GM11168 (cell line): ENCODE measurements around the gene KRTAP12-3.
"Not testable (repeated sequence)": the region's sequence is repeated elsewhere in the genome, so short reads cannot be mapped to it uniquely, and the experiment has no call there.

ENCODE experiments used
- in situ Hi-C: fragments of 300-500 bp; cut with MboI; formaldehyde crosslinking; loops from one replicate; pipeline ENCODE4 v1.12.0; 2022; ENCODE audit warnings: low sequenced_read_pairs; ENCODE audit not compliant: unreplicated experiment

KRTAP12-3 gene

DNA sequence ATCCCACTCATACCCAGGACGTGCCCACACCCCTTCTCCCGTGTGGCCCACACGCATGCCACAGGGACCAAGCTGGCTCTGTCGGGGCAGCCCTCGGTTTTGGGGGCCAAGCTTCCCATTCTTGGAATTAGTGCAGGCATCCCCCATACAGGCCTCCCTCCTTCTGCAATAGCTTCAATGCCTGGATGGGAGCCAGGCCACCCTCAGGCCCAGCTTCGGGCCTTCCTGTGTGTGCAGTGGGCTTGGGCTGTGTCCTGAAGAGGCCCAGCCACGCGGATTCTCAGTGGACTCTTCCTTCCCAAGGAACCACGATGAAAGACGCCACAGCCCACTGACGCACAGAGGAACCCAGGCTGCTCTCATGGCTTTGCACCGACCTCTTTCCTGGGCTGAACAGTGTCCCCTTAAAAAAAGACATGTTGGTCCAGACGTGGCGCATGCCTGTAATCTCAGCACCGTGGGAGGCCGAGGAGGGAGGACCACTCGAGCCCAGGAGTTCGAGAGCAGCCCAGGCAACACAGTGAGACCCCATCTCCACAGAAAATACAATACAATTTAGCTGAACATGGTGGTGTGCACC lies 8.1 kb upstream of the KRTAP12-3 start:
- in situ Hi-C loops, result no loop called here

DNA sequence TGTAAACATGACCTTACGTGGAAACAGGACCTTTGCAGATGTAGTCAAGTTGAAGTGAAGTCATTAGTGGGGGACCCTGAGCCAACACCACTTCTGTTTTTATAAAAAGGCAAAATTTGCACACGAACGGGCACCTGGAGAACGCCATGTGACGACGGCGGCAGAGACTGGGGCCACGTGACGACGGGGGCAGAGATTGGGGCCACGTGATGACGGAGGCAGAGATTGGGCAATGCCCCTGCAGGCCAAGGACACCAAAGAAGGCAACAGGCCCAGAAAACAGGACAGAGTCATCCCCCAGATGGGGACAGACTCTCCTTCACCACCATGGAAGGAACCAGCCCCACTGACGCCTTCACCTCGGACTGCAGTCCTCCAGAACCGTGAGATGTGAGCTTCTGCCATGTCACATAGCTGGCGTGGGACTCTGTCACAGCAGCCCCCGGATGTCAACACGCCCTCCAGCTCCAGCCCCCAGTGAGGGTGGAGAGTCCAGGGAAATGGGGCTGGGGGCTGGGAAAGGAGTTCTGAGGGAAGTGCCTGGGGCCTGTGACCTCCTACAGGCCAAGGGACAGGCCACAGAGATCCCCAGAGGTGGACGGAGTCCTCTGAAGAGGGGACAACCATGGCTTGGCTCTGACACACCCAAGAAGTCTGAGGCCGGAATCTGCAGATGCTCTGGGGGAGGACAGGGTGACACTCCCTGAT lies 7.3 kb upstream of the KRTAP12-3 start:
- in situ Hi-C loops, result no loop called here

DNA sequence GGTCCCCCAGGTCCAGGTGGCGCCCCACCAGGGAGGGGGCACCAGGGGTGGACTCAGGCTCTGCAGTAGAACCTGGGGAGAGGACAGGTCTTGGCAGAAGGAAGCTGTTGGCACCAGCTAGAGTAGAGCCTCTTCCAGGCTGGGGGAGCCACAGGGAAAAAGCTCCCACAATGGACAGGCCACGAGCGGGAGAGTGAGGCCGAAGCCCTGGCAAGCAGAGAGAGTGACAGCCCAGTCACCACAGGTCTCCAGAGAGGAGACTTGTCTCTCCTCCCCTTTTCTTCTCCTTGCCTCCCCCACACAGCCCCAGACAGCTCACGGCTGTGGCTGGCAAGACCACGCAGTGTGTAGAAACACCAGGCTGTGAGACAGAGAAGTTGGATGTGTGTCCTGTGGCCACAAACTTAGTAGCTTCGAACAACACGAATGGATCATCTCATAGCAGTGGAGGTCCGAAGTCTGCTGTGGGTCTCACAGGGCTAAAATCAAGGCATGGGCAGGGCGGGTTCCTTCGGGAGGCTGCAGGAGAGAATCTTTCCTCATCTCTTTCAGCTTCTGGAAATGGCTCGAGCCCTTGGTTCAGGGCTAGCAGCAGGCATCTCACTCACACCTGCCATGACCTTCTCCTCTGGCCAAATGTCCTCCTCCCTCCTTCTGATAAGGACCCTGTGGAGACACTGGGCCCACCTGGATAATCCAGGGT lies 6.6 kb upstream of the KRTAP12-3 start:
- in situ Hi-C loops, result no loop called here

DNA sequence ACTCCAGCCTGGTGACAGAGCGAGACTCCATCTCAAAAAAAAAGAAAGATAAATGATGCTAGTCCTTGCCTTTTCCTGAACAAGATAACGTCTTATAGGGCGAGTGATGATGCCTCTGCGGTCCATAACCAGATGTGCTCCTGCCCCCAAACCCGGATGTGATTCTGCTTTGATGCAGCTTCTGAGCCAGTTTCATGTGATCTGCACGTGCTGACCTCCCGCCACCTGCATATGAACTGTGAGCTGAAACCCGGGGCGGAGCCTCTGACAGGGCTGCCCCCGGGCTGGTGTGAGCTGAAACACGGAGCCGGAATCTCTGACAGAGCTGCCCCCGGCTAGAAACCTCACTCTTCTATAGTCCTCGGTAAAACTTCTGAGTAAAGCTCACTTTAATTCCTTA lies 4.6 kb upstream of the KRTAP12-3 start:
- in situ Hi-C loops, result no loop called here

DNA sequence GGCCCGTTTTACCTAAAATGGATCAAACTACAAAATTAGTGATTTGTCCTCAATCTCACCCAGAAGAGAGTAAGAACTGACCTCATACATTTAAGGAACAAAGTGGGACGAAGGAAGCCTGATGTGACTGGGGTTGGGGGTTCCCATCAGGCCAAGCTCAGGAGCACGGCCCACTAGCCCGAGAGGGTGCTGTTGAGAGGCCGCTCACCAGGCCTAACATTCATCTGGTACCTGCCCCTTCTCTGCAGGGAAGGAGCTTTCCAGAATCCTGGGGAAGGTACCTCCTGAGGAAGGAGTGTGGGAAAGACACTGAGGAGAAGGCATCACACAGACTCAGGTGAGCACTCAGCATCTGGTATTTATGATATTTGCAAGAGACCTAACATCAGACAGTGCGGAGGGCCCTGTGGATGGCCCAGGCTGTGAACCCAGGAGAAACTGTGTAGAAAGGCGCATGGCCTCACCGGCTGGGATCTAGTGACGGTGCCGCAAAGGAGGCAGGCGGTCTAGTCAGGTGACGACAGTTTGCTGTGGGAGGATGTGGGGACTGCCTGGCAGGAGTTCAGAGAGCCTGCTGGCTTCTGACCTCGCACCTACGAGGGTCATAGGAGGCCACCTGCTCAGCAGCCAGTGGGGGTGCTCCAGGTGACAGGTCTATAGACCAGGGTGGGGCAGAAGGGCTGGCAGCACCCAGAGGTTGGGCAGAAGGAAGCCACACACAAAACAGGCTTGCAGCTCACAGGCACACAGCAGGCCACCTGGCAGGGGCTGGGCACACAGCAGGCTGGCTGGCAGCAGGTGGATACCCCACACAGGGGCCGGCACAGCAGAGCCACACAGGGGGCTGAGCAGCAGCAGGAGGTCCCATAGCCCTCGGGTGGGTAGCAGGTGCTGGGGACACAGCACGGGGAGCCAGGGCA lies 3.8 kb upstream of the KRTAP12-3 start:
- in situ Hi-C loops, result no loop called here

DNA sequence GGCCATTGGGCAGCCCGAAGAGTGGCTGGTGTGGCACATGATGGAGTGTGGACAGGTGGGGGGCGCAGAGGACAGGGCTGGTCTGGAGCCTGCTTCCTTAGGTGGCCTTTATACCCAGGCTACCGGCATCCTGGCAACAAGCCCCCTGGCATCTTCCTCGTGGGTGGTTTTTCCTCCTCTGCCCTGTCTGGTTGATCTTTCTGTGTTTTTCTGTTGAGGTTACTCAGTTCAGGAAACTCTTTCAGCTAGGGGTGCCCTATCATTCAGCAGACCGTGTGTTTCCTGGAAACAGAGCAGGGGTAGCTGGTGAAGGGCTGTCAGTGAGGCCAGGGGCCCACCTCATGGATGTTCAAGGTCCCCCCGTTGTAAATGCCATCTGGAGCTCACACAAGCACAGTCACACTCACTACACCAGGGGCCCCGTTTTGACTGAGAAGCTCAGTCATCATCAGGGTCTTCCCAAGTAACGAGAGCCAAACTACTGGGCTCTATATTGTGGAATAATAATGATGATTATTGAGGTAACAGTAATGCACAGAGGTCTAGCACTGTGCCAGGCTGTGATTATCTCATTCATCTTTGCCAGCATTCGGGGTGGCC lies 3.1 kb upstream of the KRTAP12-3 start, which contains the start of gene KRTAP12-4:
TSS of gene KRTAP12-4 (minus strand) at position 84 of the 600 bp plus-strand sequence. CDS start at position 39, 45 bp downstream.
- in situ Hi-C loops, result no loop called here

DNA sequence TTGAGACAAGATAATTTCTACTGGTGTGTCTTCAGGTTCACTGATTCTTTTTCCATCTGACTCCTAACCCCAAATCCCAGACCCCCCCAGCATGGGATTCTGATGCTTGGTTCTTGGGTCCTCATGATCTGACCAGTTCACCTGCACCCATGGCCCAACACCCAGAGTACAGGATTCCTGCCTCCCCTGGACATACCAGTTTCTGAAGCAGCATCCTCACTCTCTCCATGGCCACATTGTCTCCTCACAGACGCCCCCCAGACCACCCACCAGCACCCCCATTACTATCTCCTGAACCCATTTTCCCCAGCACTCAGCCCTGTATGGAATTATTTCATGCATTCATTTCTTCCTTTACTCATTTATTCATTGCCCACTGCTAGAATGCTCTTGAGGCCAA lies 864 bp upstream of the KRTAP12-3 start:
- in situ Hi-C loops, result no loop called here

DNA sequence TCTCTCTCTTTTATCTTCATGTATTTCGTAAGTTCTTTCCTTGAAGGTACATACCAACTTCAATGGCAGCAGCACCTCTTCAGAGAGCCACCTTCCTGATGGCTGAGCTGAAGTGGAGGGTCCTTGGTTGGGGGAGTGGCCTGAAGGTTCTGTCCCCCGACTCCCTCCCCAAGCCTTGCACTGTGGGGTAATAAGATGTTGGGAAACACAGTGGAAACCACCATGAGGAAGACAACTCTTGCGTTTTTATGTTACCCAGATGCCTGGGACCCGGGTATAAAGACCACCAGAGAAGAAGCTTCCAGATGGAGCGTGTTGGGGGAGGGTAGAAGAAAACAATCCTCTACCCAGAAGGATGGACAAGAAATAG lies 794 bp downstream of the KRTAP12-3 start:
- in situ Hi-C loops, result no loop called here

DNA sequence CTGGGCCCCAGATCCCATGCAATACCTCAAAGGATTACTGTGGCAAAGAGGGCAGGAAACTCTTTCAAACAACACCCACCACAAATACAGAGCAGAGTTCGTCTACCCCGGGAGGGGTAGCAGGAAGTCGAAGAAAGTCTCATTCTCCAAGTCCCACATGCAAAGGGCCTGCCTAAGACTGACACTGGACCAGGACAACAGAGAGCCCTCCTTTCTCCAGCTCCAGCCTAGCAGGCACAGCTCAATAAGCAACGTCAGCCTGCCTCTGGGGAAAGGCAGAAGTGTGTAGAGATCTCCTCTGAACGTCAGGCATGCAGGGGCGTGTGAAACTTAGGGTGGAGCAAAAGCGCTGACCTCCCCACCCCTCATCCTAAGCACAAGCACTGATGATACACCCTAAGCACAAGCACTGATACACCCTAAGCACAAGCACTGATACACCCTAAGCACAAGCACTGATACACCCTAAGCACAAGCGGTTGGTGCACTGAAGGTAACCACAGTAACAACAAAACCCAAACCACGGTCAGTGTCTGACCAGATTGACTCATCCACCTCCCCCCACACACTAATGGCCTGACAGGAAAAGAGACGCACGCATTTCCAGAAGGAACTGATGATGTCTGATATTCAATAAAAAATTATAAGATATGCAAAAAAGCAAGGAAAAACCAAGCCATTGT lies 1.3 kb downstream of the KRTAP12-3 start:
- in situ Hi-C loops, result no loop called here

DNA sequence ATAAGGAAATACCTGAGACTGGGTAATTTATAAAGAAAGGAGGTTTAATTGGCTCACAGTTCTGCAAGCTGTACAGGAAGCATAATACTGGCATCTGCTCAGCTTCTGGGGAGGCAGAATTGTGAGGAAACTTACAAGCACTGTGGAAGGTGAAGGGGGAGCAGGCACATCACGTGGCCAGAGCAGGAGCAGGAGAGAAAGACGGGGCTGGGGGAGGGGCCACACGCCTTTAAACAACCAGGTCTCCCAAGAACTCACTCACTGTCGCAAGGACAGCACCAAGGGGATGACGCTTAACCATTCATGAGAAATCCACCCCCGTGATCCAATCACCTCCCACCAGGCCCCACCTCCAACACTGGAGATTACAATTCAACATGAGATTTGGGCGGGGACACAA lies 3.8 kb downstream of the KRTAP12-3 start:
- in situ Hi-C loops, result not testable (repeated sequence)

DNA sequence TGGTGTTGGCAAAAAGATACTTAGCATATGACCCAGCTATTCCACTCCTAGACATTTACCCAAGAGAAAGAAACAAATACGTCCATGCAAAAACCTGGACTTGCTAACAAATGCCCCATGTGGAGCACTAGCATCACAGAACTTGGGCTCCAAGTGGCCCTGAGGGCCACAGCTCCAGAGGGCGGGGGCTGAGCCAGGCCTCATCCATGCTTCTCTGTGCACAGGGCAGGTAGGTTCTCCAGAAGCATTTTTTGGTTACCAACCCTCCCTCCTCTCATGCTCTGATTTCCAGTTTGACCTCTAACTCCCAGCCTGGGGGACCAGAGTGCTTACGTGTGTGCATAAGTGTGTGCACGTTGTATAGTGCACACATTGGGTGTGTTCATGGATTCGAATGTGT lies 7.0 kb downstream of the KRTAP12-3 start:
- in situ Hi-C loops, result no loop called here

DNA sequence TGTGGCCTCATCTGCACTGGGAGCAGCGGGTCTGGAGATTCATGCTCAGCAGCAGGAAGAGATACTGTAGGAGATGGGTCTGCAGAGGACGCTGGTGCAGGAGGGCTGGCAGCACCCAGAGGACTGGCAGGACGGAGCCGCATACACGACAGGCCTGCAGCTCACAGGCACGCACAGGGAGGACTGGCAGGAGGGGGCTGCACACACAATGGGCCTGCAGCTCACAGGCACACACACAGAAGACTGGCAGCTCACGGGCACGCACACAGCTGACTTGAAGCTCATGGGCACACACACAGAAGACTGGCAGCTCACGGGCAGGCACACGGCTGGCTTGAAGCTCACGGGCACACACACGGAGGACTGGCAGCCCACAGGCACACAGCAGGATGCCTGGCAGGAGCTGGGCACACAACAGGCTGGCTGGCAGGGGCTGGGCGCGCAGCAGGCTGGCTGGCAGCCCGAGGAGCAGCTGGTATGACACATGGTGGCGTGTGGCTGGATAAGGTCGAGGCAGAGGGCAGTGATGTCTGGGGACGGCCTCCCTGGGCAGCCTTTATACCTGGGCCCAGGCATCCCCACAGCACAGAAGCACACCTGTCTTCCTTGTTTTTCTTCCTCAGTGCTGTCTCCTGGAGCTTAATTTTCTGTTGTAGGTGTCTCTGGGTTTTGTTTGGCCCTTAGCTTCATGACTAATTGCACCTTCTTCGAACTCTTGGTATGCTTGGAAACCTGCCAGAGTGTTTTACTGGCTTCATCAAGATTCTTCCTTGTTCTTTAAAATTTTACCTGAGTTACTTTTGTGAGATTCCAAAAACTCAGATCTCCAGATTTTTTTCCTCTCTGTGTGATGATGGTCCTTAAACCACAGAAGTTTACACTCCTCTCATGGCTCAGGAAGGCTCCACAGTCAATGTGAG lies 8.9 kb downstream of the KRTAP12-3 start, which contains the start of gene KRTAP12-2:
TSS of gene KRTAP12-2 (minus strand) at position 527 of the 920 bp plus-strand sequence. CDS start at position 486, 41 bp downstream.
- in situ Hi-C loops, result no loop called here

DNA sequence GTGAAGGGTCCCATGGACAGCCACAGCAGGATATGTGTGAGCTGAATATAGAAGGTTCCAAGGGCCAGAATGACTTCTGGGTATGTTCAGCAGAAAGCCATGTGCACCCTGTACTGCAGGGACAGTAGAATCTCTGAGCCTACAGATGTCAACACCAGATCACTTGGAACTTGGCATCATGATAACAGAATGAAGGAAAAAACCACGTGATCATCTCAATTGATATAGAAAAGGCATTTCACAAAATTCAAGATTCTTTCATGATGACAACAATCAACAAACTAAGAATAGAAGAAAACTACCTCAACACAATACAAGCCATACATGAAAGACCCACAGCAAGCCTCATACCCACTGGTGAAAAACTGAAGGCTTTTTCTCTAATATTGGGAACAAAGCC lies 9.9 kb downstream of the KRTAP12-3 start:
- in situ Hi-C loops, result no loop called here

DNA sequence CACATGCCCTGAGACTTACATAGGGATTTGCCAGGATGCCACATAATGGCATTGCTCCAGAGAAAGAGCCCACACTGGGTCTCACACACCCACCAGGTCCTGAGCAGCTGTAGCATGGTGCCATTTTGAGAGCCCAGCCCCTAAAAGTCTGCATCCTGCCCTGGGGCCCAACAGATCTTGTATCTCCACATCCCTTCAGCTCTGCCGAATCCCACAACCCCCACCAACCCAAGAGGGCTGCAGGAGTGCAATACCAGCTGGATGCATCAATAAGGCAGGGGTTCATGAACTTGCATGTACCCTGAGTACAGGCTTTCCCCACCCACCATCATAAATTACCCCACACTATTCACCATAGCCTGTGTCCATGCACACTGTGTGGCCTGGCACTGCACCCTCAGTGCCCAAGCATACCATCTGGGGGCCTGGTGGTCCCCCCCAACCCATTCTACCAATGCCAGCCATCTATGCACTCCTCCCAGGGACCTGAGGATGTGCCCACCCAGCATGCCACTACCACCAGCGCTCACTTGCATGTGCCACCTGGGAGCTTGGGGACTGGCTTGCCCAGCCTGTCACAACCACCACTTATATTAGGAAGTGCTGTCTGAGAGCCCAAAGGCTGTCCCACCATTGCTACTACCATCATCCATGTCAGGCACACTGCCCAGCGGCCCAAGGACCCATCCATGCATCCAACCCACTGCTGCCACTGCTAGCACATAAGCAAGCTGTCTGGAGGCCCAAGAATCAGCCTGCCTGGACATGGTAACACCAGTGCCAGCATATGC lies 13.1 kb downstream of the KRTAP12-3 start:
- in situ Hi-C loops, result no loop called here

DNA sequence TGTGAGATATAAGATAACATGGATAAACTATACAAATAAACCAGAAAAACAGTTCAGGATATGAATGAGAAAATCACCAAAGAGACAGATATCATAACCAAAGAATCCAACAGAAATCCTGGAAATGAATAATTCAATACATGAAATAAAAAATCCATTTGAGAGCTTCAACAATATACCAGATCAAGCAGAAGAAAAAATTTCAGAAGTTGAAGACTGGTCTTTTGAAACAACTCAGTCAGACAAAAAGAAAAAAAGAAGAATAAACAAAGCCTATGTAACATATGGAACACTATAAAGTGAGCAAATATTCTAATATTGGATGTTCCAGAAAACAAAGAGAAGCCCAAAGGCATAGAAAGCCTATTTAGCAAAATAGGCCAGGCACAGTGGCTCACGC lies 14.2 kb downstream of the KRTAP12-3 start:
- in situ Hi-C loops, result no loop called here

DNA sequence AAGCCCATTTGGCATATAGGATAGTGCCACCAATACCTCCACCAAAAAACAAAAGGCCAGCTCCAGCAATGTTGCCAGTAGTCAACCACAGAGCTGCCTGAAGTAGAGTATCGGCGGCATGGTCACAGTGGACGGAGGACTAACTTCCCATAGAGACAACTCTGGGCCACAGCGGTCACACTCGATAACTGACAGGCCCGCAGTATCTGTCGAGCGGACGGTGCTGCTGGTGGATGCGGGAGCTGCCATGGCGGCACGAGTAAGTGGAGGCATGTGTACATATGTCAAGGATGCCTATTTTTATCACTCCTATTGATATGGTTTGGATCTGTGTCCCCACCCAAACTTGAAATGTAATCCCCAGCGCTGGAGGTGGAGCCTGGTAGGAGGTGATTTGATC lies 20.1 kb downstream of the KRTAP12-3 start:
- in situ Hi-C loops, result no loop called here

DNA sequence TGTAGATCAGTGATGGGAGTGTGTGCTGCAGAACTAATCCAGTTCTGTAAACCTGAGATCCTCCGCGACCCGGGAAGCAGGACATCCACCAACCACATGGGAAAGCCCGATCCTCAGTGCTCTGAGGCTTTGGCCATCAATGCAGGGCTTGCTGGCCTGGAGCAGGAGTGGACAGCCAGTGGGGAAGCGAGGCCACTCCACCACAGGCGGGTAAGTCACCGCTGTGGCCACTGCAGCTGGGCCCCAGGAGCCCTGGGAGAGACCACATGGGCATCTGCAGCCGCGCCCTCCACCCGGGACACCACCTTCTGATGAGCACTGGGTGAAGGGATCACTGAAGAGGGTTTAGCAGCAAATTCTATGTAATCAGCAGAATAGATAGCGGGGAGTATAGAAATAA lies 23.4 kb downstream of the KRTAP12-3 start:
- in situ Hi-C loops, result no loop called here
